HPDE6-E6E7 (cell line): ENCODE data around the gene TRAPPC4.
"Not testable (repeated sequence)": the region's sequence is repeated elsewhere in the genome, so short reads cannot be mapped to it uniquely, and the experiment has no call there.

Source experiments
- DNase-seq: peaks from one replicate; pipeline ENCODE4 v3.0.0; 2011; ENCODE audit warnings: missing footprints; ENCODE audit errors: extremely low spot score

Gene TRAPPC4, protein sequence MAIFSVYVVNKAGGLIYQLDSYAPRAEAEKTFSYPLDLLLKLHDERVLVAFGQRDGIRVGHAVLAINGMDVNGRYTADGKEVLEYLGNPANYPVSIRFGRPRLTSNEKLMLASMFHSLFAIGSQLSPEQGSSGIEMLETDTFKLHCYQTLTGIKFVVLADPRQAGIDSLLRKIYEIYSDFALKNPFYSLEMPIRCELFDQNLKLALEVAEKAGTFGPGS

DNA sequence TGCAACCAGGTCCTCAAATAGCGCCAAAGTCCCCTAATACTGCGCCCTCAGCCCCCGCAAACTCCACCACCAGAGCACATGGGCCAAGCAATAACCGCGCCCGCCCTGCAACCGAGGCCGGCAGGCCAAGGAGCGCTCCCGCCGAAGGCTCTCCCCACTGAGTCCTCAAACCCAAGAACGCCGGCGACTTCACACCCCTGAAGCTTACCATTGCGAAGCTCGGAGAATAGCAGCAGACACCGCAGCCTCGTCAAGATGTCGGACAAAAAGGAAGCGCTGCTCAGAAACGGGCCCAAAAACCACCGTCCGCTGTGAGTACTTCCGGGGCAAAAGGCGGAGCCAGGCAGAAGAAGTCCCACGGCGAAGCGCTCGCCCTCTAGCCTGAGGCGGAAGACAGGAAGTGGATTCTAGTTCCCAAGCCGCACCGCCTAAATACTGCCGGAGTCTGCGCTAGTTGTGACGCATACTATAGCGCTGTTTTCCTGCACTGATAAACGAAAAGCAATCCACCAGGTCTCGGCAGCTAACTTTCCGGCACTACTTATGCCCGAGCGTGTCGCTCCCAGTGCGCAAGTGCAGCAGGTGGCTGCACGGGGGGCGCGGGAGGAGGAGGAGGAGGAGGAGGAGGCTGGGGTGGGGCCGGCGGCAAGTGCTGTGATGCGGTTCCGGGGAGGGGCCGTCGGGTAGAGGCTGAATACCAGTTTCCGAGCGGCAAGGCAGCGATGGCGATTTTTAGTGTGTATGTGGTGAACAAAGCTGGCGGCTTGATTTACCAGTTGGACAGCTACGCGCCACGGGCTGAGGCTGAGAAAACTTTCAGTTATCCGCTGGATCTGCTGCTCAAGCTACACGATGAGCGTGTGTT lies at the start of gene TRAPPC4, which contains the start of gene RPS25:
Gene TRAPPC4, plus strand, starts transcription at position 693 of the 865 bp plus-strand sequence. Its CDS starts 30 bp downstream, at position 723.
Gene RPS25, minus strand, starts transcription at position 270 of the 865 bp plus-strand sequence. Its CDS starts 59 bp downstream, at position 211.
- peak; percentile 95 for DNase-seq

- DNase-seq: not testable (repeated sequence)
Observed at GRCh38 chr11:118969508-118969907, 49.1 kb upstream of the TRAPPC4 start.

- no peak for DNase-seq
Observed at GRCh38 chr11:118971646-118972045, 46.9 kb upstream of the TRAPPC4 start, which contains the start of gene FOXR1. FOXR1 (plus strand) TSS chr11:118971761; CDS start chr11:118971932, 171 bp downstream.

- DNase-seq: no peak
Observed at GRCh38 chr11:118973985-118974384, 44.6 kb upstream of the TRAPPC4 start.

DNA sequence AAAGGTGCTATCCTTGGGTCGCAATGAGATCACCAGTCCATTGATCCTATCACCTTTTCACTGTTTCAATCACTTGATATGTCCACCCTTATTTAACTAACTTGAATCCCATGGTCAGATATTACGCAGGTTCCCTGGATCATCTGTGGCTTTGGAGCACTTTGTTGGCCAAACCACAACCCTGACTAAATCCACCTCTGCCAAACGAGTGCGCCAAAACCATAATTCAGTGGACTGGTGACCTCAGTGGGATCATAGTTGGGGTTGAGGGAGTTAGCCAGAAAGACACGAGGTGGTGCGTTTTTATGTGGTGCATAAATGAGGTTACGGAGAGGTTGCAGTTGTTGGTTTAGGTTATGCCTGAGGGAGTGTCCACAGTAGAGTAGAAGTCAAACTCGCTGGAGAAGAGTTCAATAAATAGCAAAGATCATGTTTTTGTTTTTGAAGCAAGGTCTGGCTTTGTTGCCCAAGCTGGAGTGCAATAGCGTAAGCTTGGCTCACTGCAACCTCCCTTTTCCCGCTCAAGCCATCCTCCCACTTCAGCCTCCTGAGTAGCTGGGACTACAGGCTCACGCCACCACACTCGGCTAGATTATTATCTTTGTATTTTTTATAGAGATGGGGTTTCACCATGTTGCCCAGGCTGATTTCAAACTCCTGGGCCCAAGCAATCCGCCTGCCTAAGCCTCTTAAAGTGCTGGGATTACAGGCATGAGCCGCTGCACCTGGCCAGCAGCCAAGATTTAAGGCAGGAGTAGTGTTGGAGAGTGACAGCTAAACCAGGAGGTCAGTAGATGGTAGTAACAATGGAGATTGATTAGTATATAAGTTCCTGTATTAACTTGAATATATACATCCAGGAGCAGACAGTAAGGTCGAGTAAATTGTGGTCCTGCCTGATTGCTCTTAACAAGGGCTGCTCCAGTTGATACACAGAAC lies 42.5 kb upstream of the TRAPPC4 start:
- no peak for DNase-seq

DNA sequence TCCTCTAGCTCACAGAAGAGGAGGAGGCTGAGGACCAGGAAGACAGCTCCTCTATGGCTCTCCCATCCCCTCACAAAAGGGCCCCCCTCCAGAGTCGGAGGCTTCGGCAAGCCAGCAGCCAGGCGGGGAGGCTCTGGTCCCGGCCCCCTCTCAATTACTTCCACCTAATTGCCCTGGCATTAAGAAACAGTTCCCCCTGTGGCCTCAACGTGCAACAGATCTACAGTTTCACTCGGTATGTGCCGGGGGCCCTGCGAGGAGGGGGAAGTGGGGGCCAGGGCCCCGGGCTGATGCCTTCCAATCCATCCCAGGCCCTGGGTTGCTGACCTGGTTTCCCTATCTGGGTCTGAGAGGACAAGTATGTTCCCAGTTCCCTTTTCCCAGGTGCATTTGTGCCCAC lies 39.1 kb upstream of the TRAPPC4 start:
- DNase-seq: no peak

GRCh38 chr11:118980191-118980881 lies 38.2 kb upstream of the TRAPPC4 start:
- DNase-seq: no peak

GRCh38 chr11:118984337-118984736 lies 34.2 kb upstream of the TRAPPC4 start:
- DNase-seq: not testable (repeated sequence)

DNA sequence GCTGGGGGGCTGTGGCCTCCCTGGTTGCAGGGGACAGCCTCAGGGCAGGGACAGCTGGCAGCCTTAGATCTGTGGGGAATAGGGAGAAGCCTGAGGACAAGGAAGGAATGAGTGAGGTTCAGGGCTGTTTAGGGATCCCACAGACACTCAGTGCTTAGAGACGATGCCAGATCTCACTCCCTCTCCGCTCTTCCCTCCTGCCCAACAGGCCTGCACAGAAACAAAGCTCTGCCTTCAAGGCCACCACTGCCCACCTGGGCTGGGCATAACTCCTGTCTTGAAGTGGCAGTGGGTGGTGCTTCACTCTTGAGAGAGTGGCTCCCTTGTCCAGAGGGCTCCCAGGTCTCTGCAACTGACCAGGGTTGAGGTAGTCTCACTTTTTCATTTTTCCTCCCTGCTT lies 33.7 kb upstream of the TRAPPC4 start:
- no peak for DNase-seq

GRCh38 chr11:118988280-118988679 lies 30.3 kb upstream of the TRAPPC4 start:
- peak; percentile 63 for DNase-seq

GRCh38 chr11:118991486-118992038 lies 27.0 kb upstream of the TRAPPC4 start:
- DNase-seq: not testable (repeated sequence)

DNA sequence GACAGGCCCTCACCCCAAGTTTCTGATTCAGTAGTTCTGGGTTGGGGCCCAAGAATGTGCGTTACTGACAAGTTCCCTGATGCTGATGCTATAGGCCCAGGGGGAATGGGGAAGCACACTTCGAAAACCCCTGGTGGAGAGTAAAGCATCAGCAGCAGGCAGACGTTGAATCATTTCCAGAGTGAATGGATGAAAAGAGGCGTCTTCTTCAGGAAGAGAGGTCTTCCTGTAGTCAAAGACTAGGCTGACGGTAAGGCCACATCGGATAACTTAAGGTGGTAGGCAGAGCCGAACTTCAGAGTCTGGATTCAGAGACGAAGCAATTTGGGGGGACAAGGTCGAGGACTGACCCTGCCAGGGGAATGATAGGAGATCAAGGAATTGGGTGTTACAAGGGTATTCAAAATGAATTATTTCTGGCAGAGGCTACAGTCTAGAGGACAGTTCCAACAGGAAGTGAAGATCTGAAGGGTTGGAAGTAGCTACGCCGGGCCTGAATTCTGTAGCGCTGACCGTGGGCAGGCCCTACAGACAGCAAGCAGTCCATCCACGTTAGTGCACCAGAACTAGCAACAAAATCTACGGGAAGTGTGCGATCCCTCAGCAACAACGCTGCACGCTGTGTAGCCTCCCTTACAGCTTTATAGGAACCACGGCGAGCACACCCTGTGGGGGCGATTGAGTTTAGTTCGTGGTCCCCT lies 21.5 kb upstream of the TRAPPC4 start:
- DNase-seq: no peak

DNA sequence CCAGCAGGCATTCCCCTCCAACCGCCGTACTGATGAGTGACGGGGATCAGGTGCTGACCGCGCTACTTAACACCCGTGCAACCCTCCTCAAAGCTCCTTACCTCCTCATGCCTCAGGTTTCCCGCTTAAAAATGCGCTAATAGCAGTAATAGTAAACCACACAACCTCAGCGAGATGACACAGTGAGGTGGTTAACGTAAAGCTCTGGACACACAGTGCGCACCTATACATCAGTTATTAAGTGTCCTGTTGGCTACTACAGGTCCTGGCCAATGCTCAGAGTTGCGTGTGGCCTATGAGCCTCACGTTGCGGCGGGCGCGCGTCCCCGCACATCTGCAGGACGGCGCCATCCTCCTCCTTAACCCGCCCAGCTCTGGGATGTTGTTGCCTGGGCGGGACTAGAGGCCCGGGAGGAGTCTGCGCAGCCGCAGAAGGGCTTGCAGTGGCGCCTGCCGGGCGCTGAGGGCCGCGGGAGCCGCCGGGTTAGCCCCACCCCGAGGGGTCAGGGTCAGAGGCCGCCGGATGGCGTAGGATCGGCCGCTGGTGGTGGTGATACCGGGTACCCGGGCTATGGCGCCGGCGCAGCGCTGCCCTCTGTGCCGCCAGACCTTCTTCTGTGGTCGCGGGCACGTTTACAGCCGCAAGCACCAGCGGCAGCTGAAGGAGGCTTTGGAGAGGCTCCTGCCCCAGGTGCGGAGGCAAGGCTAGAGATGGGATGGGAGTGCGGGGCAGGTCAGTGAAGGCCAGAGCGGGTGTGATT lies 20.8 kb upstream of the TRAPPC4 start, which contains the start of gene CENATAC:
Gene CENATAC, plus strand, starts transcription at position 512 of the 761 bp plus-strand sequence. Its CDS starts 60 bp downstream, at position 572.
- DNase-seq: peak; percentile 97

- no peak for DNase-seq
Observed at GRCh38 chr11:118998388-118998717, 20.2 kb upstream of the TRAPPC4 start.

- peak; percentile 60 for DNase-seq
Observed at GRCh38 chr11:118998822-118999221, 19.7 kb upstream of the TRAPPC4 start.

GRCh38 chr11:119000906-119001305 lies 17.7 kb upstream of the TRAPPC4 start:
- DNase-seq: no peak

GRCh38 chr11:119006656-119007055 lies 11.9 kb upstream of the TRAPPC4 start:
- DNase-seq: no peak

DNA sequence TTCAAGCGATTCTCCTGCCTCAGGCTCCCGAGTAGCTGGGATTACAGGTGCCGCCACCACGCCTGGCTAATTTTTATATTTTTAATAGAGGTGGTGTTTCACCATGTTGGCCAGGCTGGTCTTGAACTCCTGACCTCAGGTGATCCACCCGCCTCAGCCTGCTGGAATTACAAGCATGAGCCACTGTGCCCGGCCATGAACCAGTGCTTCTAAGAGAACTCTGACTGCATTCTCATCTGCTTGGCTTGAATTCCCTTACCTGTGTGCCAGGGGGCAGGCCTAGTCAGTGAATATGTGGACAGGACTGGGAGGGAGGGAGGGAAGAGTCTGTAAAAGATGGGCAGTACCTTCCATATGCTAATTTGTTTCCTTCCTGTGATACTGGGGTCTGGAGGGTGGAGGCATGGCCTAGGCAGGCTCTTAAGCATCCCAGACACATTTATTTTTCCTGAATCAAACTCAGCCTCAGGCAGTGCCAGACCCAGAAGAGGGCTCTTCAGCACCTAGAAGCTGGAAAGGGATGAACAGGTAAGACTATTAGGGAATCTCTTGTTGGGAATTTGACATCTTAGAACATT lies 7.0 kb upstream of the TRAPPC4 start:
- DNase-seq: no peak

DNA sequence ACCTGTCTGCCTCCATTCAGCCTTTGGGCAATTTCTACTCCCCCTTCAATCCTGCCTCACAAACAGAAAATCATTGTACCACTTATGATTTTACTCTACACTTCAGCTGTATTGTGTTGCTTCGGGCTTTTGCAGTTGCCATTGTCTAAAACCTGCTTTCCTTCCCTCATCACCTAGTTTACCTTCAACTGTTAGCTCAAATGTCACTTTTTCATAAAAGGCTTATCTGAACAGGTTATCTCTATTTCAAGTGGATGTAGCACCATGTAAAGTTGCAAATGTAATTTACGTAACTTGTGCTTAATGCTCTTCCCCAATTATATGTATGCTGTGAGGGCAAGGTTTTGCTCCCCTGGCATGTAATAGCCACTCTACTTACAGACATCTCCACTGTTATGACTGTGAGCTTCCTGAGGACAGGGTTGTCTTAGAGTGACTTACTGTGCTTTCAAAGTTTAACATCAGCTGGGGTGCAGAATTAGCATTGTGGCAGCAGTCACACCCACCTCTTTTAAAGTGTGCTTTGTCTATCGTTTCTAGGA lies 5.9 kb upstream of the TRAPPC4 start:
- DNase-seq: no peak
